Aorta (tissue), 5 donors: ENCODE measurements around the gene AKAP5. TPM values are rescaled to one million over a fixed set of nuclear protein-coding genes. Genes with fewer than 3 reads are reported as not detected.

ENCODE experiments used
- ATAC-seq: fragments of 200-7000 bp; cut with Tn5 transposase; one replicate; pipeline ENCODE4 v1.9.1; 2022; ENCODE audit warnings: moderate library complexity; ENCODE audit not compliant: low FRiP score
- DNase-seq, 2 donors: peaks; one replicate each; pipeline ENCODE4 v3.0.0-alpha.2; 2020
- H3K27ac ChIP-seq, 2 donors: one replicate each; pipeline ENCODE4 v1.5.1; 2013; ENCODE audit warnings: low read length in 2 of 2, mild to moderate bottlenecking in 2 of 2, moderate library complexity in 2 of 2, control low read depth in 1 of 2, inconsistent platforms in 1 of 2, low read depth in 1 of 2
- H3K27me3 ChIP-seq, 2 donors: one replicate each; pipeline ENCODE4 v1.6.1; 2013; ENCODE audit warnings: control low read depth in 1 of 2, low read length in 1 of 2, mild to moderate bottlenecking in 1 of 2, moderate library complexity in 1 of 2; ENCODE audit not compliant: insufficient read depth in 2 of 2, control insufficient read depth in 1 of 2
- H3K36me3 ChIP-seq, 2 donors: one replicate each; pipeline ENCODE4 v1.6.1; 2013; ENCODE audit warnings: control low read depth in 1 of 2, low read length in 1 of 2, mild to moderate bottlenecking in 1 of 2; ENCODE audit not compliant: insufficient read depth in 2 of 2, control insufficient read depth in 1 of 2
- H3K4me1 ChIP-seq, 2 donors: one replicate each; pipeline ENCODE4 v1.6.1; 2013; ENCODE audit warnings: low read length in 2 of 2, control low read depth in 1 of 2, mild to moderate bottlenecking in 1 of 2, moderate library complexity in 1 of 2; ENCODE audit not compliant: insufficient read depth in 2 of 2, control insufficient read depth in 1 of 2
- H3K4me3 ChIP-seq, 2 donors: one replicate each; pipeline ENCODE4 v1.5.1; 2013; ENCODE audit warnings: low read length in 2 of 2, control low read depth in 1 of 2, mild to moderate bottlenecking in 1 of 2
- H3K9me3 ChIP-seq: one replicate; pipeline ENCODE4 v1.6.1; 2013; ENCODE audit warnings: mild to moderate bottlenecking, low read length; ENCODE audit not compliant: control insufficient read depth
- WGBS, 2 donors: extraction: QIAGEN DNeasy Blood & Tissue Kit; methylation state at CpG; one replicate each; pipeline ENCODE4 v1.1.7; 2013; 5-methylcytosine and 5-hydroxymethylcytosine counted together
- intact Hi-C, 2 donors: fragments of 100-400 bp; cut with DNase I; formaldehyde crosslinking; loops; one replicate each; pipeline versions ENCODE4 v1.14.2 to v1.15.0; 2022
- polyA plus RNA-seq, 2 donors: library from polyadenylated mRNA; stranded (reverse); fragments of 200-250 nt; gene quantifications; one replicate each; pipeline ENCODE4 v1.2.3, GENCODE V29; 2013
- total RNA-seq, 2 donors: library from RNA; stranded (reverse); fragmentation: NEBNext Ultra II Directional; extraction: Animal tissue kit (Norgen Biotek cat#: 25700); gene quantifications; one replicate each; pipeline ENCODE4 v1.2.1, GENCODE V29; 2021
- donor health status: healthy with polysubstance abuse.
- donor health status: Bipolar disorder and iron deficiency.
- donor health status: DM: no; HTN: no; CAD: no.
- donor health status: DM: no; HTN: no; CAD: no.
- donor health status: DM: yes; HTN: yes; CAD: no.

AKAP5 gene
- total and polyA plus RNA-seq, 4 donors, result 1.1 to 2.9 (median 2.1) TPM

DNA sequence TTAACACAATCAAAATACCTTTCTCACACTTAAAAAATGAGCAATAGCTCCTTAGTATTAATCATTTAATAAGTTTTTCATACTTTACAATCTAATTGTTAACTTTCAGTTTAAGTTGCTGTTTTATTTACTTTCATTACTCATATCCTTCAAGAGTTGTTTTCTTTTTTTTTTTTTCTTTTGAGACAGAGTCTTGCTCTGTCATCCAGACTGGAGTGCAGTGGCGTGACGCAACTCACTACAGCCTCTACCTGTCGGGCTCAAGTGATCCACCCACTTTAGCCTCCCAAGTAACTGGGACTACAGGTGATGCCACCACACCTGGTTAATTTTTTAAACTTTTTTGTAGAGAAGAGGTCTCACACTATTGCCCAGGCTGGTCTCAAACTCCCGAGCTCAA, 55.4 kb downstream of the AKAP5 start:
- Histone ChIP-seq H3K9me3 (no peaks in the 10 kb centered on the region), H3K36me3 (peaks cover 2 to 7% of the 10 kb centered on the region in 2 donors), H3K4me1 (peaks cover 3% of the 10 kb centered on the region in 2 donors), H3K4me3 (no peak overlapping the region), H3K27ac (no peak overlapping the region), H3K27me3 (no peaks in the 10 kb centered on the region)
- ATAC-seq (no peak), DNase-seq (no peak)
- intact Hi-C loops, result no loop called here
- WGBS, 2 donors, result 92 to 94% methylated on average over 4 of the region's 4 CpGs

DNA sequence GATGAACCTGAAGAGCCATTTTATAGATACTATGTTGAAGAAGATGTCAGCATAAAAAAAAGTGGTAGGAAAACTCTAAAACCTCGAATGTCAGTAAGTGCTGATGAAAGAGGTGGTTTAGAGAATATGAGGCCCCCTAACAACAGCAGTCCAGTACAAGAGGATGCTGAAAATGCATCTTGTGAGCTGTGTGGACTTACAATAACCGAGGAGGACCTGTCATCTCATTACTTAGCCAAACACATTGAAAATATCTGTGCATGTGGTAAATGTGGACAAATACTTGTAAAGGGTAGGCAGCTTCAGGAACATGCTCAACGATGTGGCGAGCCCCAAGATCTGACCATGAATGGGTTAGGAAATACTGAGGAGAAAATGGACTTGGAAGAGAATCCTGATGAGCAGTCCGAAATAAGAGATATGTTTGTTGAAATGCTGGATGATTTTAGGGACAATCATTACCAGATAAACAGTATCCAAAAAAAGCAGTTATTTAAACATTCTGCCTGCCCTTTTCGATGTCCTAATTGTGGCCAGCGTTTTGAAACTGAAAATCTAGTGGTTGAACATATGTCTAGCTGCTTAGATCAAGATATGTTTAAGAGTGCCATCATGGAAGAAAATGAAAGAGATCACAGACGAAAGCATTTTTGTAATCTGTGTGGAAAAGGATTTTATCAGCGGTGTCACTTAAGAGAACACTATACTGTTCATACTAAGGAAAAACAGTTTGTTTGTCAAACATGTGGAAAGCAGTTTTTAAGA, 57.5 kb downstream of the AKAP5 start:
- 80 to 85% methylated on average over 9 of the region's 9 CpGs for WGBS, 2 donors
- H3K4me1 ChIP-seq, result peaks cover 3% of the 10 kb centered on the region in 2 donors
- H3K4me3 ChIP-seq, result no peak overlapping the region
- DNase-seq, result no peak
- H3K27ac ChIP-seq, result no peak overlapping the region
- H3K9me3 ChIP-seq, result no peaks in the 10 kb centered on the region
- peaks cover 2 to 7% of the 10 kb centered on the region in 2 donors for H3K36me3 ChIP-seq
- intact Hi-C loops, result no loop called here
- no peaks in the 10 kb centered on the region for H3K27me3 ChIP-seq
- ATAC-seq, result no peak

Other genes with a start within 250 kb of the AKAP5 start
- under 1 TPM; 0.10 to 0.27 TPM for gene ESR2, start 171.1 kb upstream of the AKAP5 start, total RNA-seq
- gene ESR2, start 171.1 kb upstream of the AKAP5 start, polyA plus RNA-seq, result not detected
- 10 to 100 TPM; 39.4 to 44.6 TPM for gene MTHFD1, start 77.1 kb upstream of the AKAP5 start, total RNA-seq
- gene MTHFD1, start 77.1 kb upstream of the AKAP5 start, polyA plus RNA-seq, result 10 to 100 TPM; 12.0 to 28.9 TPM
- gene ZBTB25, start 38.3 kb downstream of the AKAP5 start, total RNA-seq, result 10 to 100 TPM; 17.2 to 25.4 TPM
- 1 to 10 TPM in 1 of 2 donors, under 1 TPM in 1; 0.38 to 7.2 TPM for gene ZBTB25, start 38.3 kb downstream of the AKAP5 start, polyA plus RNA-seq
- gene ZBTB1, start 39.3 kb downstream of the AKAP5 start, total RNA-seq, result 10 to 100 TPM; 33.8 to 63.8 TPM
- gene ZBTB1, start 39.3 kb downstream of the AKAP5 start, polyA plus RNA-seq, result 10 to 100 TPM; 14.0 to 20.9 TPM
- 10 to 100 TPM; 28.9 to 41.4 TPM for gene HSPA2, start 75.2 kb downstream of the AKAP5 start, total RNA-seq
- 10 to 100 TPM in 1 of 2 donors, 1 to 10 TPM in 1; 6.6 to 17.0 TPM for gene HSPA2, start 75.2 kb downstream of the AKAP5 start, polyA plus RNA-seq
- gene PPP1R36, start 84.5 kb downstream of the AKAP5 start, total RNA-seq, result 1 to 10 TPM in 1 of 2 donors, under 1 TPM in 1; 0.42 to 1.0 TPM
- gene PPP1R36, start 84.5 kb downstream of the AKAP5 start, polyA plus RNA-seq, result 1 to 10 TPM; 1.4 to 1.9 TPM
- 10 to 100 TPM; 46.5 to 82.9 TPM for gene PLEKHG3, start 238.9 kb downstream of the AKAP5 start, total RNA-seq
- 10 to 100 TPM; 10.9 to 49.8 TPM for gene PLEKHG3, start 238.9 kb downstream of the AKAP5 start, polyA plus RNA-seq